ENCODE results near the gene PCYT2.

- TF ChIP-seq, protein P1, sequence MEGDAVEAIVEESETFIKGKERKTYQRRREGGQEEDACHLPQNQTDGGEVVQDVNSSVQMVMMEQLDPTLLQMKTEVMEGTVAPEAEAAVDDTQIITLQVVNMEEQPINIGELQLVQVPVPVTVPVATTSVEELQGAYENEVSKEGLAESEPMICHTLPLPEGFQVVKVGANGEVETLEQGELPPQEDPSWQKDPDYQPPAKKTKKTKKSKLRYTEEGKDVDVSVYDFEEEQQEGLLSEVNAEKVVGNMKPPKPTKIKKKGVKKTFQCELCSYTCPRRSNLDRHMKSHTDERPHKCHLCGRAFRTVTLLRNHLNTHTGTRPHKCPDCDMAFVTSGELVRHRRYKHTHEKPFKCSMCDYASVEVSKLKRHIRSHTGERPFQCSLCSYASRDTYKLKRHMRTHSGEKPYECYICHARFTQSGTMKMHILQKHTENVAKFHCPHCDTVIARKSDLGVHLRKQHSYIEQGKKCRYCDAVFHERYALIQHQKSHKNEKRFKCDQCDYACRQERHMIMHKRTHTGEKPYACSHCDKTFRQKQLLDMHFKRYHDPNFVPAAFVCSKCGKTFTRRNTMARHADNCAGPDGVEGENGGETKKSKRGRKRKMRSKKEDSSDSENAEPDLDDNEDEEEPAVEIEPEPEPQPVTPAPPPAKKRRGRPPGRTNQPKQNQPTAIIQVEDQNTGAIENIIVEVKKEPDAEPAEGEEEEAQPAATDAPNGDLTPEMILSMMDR (IDR thresholded peaks at IDR 0.05), result no peak
- no peak for TF ChIP-seq EZH2 (IDR thresholded peaks at IDR 0.05)
- TF ChIP-seq EZH2phosphoT487 (IDR thresholded peaks at IDR 0.05), result no peak
Observed at GRCh38 chr17:81931189-81931556, 20.0 kb upstream of the PCYT2 start.

Measured in neural progenitor cell (in vitro differentiated cells).